ENCODE data around the gene HOXD4.

Gene HOXD4

DNA sequence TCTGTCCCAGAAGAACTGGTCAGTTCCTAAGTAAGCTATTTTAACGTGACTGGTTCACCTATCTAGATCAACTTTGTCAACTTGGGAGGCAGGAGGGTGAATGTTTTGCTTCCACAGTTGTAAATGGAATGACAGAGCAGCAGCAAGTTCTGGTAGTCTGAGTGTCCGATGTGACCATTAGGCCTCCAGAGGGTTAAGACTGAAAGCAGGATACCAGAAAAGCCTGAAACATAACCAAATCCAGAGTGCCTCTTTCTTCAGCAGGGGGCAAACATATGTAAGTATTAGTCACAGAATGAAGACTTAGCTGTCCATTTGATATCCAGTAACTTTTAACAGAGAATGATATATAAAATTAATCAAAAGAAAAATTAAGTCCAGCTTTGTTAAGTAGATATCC lies 14.9 kb downstream of the HOXD4 start:
- no peak for DNase-seq (ENCODE audit: low read depth)
- TF ChIP-seq, protein P1, sequence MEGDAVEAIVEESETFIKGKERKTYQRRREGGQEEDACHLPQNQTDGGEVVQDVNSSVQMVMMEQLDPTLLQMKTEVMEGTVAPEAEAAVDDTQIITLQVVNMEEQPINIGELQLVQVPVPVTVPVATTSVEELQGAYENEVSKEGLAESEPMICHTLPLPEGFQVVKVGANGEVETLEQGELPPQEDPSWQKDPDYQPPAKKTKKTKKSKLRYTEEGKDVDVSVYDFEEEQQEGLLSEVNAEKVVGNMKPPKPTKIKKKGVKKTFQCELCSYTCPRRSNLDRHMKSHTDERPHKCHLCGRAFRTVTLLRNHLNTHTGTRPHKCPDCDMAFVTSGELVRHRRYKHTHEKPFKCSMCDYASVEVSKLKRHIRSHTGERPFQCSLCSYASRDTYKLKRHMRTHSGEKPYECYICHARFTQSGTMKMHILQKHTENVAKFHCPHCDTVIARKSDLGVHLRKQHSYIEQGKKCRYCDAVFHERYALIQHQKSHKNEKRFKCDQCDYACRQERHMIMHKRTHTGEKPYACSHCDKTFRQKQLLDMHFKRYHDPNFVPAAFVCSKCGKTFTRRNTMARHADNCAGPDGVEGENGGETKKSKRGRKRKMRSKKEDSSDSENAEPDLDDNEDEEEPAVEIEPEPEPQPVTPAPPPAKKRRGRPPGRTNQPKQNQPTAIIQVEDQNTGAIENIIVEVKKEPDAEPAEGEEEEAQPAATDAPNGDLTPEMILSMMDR (IDR thresholded peaks at IDR 0.05; ENCODE audit: low read length, missing control alignments), result no peak
- H3K4me3 ChIP-seq (replicated peaks; ENCODE audit: low read depth, low read length), result no peak overlapping the region

DNA sequence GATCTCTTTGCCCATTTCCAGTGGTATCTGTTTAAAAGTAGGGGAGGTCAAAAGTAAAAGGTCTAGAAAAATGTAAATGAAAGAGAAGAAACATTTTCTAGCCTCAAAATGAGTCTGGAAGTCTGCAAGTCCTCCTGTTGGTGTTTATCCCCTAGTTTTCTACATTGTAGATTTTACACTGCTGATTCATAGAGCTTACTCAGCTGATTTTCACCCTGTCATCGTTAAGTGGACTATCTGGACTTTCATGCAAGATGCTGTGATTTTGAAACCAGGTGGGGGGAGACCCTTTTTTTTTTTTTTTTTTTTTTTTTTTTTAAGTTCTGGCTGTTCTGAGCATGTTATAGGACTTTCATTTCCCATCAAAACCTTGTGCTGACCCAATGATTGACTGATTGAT lies 16.0 kb downstream of the HOXD4 start:
- TF ChIP-seq, protein P1 (IDR thresholded peaks at IDR 0.05; ENCODE audit: low read length, missing control alignments), result no peak
- no peak for DNase-seq (ENCODE audit: low read depth)
- H3K4me3 ChIP-seq (replicated peaks; ENCODE audit: low read depth, low read length), result no peak overlapping the region

DNA sequence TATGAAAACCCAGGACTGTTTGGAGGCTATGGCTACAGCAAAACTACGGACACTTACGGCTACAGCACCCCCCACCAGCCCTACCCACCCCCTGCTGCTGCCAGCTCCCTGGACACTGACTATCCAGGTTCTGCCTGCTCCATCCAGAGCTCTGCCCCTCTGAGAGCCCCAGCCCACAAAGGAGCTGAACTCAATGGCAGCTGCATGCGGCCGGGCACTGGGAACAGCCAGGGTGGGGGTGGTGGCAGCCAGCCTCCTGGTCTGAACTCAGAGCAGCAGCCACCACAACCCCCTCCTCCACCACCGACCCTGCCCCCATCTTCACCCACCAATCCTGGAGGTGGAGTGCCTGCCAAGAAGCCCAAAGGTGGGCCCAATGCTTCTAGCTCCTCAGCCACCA lies 17.8 kb downstream of the HOXD4 start:
- H3K4me3 ChIP-seq (replicated peaks; ENCODE audit: low read depth, low read length), result no peak overlapping the region
- DNase-seq (ENCODE audit: low read depth), result no peak
- TF ChIP-seq, protein P1 (IDR thresholded peaks at IDR 0.05; ENCODE audit: low read length, missing control alignments), result no peak

DNA sequence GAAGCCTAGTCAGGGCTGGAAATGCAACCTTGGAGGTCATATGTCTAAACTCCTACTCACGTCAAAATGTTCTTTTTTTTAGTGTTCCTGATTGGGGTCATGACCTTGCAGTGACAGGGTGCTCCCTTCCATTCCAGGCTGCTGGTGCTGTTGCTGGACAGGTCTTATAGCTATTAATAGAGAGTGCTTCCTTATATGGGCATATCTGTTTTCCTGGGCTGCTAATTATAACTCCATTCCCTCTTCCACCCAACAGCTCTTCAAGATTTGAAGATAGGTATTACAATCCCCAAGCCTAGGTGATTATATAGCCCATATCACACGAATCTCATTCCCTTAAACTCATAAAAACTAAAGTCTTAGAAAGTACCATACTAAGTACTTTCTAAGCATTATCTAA lies 18.4 kb downstream of the HOXD4 start:
- no peak overlapping the region for H3K4me3 ChIP-seq (replicated peaks; ENCODE audit: low read depth, low read length)
- TF ChIP-seq, protein P1 (IDR thresholded peaks at IDR 0.05; ENCODE audit: low read length, missing control alignments), result no peak
- DNase-seq (ENCODE audit: low read depth), result no peak

DNA sequence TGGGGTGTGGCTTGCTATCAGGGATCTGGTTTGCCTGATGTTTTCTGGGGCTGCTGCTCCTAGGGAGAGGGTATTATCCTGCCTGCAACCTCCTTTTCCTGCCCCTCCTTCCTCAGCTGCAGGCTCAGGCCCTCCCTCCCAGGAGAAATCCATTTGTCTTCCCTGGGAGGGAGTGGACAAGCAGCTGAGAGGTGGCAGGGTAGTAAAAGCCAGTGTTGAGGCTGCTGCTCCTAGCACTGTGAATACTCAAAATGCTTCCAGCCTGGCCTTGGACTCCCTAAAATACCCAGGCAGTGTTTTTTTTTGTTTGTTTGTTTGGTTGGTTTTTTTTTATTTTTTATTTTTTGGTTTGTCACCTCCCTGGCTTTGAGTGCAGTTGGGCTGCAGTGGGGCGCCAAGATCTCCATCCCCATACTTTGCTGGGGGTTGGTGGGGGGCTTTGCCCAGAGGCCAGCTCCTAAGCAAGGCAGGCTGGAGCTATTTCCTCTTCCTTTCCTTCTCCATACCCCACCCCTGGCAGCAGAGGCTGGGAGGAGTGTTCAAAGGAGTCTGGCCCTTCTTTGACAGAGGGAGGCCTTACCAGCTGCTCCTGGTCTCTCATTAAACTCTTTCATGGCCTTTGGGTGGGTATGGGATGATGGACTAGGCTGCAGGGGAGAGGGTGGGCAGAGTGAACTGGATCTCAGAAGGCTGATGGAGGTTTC lies 19.4 kb downstream of the HOXD4 start:
- DNase-seq (ENCODE audit: low read depth), result no peak

DNA sequence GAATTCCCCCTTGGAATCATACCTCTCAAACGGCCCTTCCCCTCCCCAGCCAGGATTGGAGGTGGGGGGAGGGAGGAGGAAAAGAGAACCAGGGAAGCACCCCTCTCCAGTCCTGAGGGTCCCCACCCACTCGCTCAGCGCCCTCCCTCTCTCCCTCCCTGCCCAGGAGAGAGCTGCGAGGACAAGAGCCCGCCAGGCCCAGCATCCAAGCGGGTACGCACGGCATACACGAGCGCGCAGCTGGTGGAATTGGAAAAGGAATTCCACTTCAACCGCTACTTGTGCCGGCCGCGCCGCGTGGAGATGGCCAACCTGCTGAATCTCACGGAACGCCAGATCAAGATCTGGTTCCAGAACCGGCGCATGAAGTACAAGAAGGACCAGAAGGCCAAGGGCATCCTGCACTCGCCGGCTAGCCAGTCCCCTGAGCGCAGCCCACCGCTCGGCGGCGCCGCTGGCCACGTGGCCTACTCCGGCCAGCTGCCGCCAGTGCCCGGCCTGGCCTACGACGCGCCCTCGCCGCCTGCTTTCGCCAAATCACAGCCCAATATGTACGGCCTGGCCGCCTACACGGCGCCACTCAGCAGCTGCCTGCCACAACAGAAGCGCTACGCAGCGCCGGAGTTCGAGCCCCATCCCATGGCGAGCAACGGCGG lies 20.1 kb downstream of the HOXD4 start:
- TF ChIP-seq, protein P1 (IDR thresholded peaks at IDR 0.05; ENCODE audit: low read length, missing control alignments), result no peak
- no peak overlapping the region for H3K4me3 ChIP-seq (replicated peaks; ENCODE audit: low read depth, low read length)
- no peak for DNase-seq (ENCODE audit: low read depth)

More for the DNA sequence above, 19.4 kb downstream of the HOXD4 start:
- no peak overlapping the region for H3K4me3 ChIP-seq (replicated peaks; ENCODE audit: low read depth, low read length)
- TF ChIP-seq, protein P1 (IDR thresholded peaks at IDR 0.05; ENCODE audit: low read length, missing control alignments), result no peak

Measured in fibroblast of pulmonary artery (primary cell).